Hepatocyte (in vitro differentiated cells): Measurements from ENCODE around the gene CSTF3. TPM values are rescaled to one million over a fixed set of nuclear protein-coding genes. Genes with fewer than 3 reads are reported as not detected.
A peak's percentile ranks its signal among the peaks of the same experiment; 100 is the strongest.
"Not testable (repeated sequence)": the region's sequence is repeated elsewhere in the genome, so short reads cannot be mapped to it uniquely, and the experiment has no call there.

ENCODE experiments used
- DNase-seq: peaks from one replicate; pipeline ENCODE4 v3.0.0-alpha.2; 2016; ENCODE audit warnings: low spot score
- H2AFZ ChIP-seq: fragments of 200-600 bp; sonication (generic); 2 replicates; pipeline ENCODE4 v1.6.0; 2016; ENCODE audit warnings: antibody characterized with exemption, mild to moderate bottlenecking
- H3K27ac ChIP-seq: fragments of 200-600 bp; sonication (generic); 2 replicates; pipeline ENCODE4 v1.5.1; 2016; ENCODE audit warnings: mild to moderate bottlenecking
- H3K27me3 ChIP-seq: fragments of 200-600 bp; sonication (generic); 2 replicates; pipeline ENCODE4 v1.6.1; 2016
- H3K36me3 ChIP-seq: fragments of 200-600 bp; sonication (generic); replicated peaks from 2 replicates; pipeline ENCODE4 v1.5.1; 2016; ENCODE audit warnings: low read depth; ENCODE audit not compliant: insufficient read depth
- H3K4me1 ChIP-seq: fragments of 200-600 bp; sonication (generic); 2 replicates; pipeline ENCODE4 v1.5.1; 2016; ENCODE audit warnings: mild to moderate bottlenecking, moderate library complexity; ENCODE audit not compliant: insufficient read depth
- H3K4me2 ChIP-seq: fragments of 200-600 bp; sonication (generic); 2 replicates; pipeline ENCODE4 v1.6.0; 2016
- H3K4me3 ChIP-seq: fragments of 200-600 bp; sonication (generic); 2 replicates; pipeline ENCODE4 v1.5.1; 2016; ENCODE audit warnings: mild to moderate bottlenecking
- H3K79me2 ChIP-seq: fragments of 200-600 bp; sonication (generic); 2 replicates; pipeline ENCODE4 v1.6.0; 2017; ENCODE audit warnings: mild to moderate bottlenecking
- H3K9me2 ChIP-seq: fragments of 200-600 bp; sonication (generic); replicated peaks from 2 replicates; pipeline ENCODE4 v1.6.0; 2017; ENCODE audit warnings: mild to moderate bottlenecking; ENCODE audit not compliant: insufficient read depth
- H3K9me3 ChIP-seq: fragments of 200-600 bp; sonication (generic); 2 replicates; pipeline ENCODE4 v1.5.1; 2016; ENCODE audit warnings: low read depth, mild to moderate bottlenecking
- H4K20me1 ChIP-seq: fragments of 200-600 bp; sonication (generic); 2 replicates; pipeline ENCODE4 v1.6.0; 2016; ENCODE audit warnings: mild to moderate bottlenecking; ENCODE audit not compliant: insufficient read depth, poor library complexity, severe bottlenecking
- CTCF ChIP-seq: fragments of 200-600 bp; sonication (generic); IDR thresholded peaks from 2 replicates; pipeline ENCODE4 v1.5.1; 2016; ENCODE audit warnings: antibody characterized with exemption, mild to moderate bottlenecking; ENCODE audit not compliant: poor library complexity
- EZH2 ChIP-seq: fragments of 200-600 bp; sonication (generic); IDR thresholded peaks from 2 replicates; pipeline ENCODE4 v1.6.1; 2016; ENCODE audit warnings: antibody characterized with exemption, mild to moderate bottlenecking, borderline replicate concordance
- EZH2phosphoT487 ChIP-seq: fragments of 200-600 bp; sonication (generic); IDR thresholded peaks from one replicate; pipeline ENCODE4 v1.6.1; 2018; ENCODE audit warnings: antibody characterized with exemption, mild to moderate bottlenecking, low read depth, moderate library complexity; ENCODE audit not compliant: unreplicated experiment, severe bottlenecking
- WGBS: methylation state at CpG from one replicate; pipeline ENCODE4 v1.1.6; 2016; ENCODE audit warnings: low lambda C conversion rate; ENCODE audit errors: missing lambda C conversion rate; 5-methylcytosine and 5-hydroxymethylcytosine counted together
- polyA plus RNA-seq: library from polyadenylated mRNA; unstranded; fragments of >200 nt; fragmentation: Nextera tagmentation; extraction: Ambion mirVana; gene quantifications from 2 replicates; pipeline ENCODE4 v1.2.1, GENCODE V29; 2016
- total RNA-seq: library from RNA; depleted of rRNA; stranded (reverse); fragments of >200 nt; gene quantifications from 2 replicates; pipeline ENCODE4 v1.2.3, GENCODE V29; 2014

CSTF3 gene
- total and polyA plus RNA-seq, 2 experiments from 2014 or later, result 33.0 to 35.6 TPM

GRCh38 chr11:33125025-33125424, 36.3 kb downstream of the CSTF3 start:
- Histone ChIP-seq H3K27me3 (no peaks in the 10 kb centered on the region), H2AFZ (no peak overlapping the region), H3K79me2 (no peaks in the 10 kb centered on the region), H3K4me1 (no peaks in the 10 kb centered on the region), H4K20me1 (no peaks in the 10 kb centered on the region), H3K4me3 (no peak overlapping the region), H3K36me3 (no peaks in the 10 kb centered on the region), H3K4me2 (no peak overlapping the region), H3K27ac (no peak overlapping the region), H3K9me2 (no peaks in the 10 kb centered on the region), H3K9me3 (no peaks in the 10 kb centered on the region)
- TF ChIP-seq CTCF, result no peak
- no peak for TF ChIP-seq EZH2
- no peak for TF ChIP-seq EZH2phosphoT487
- no peak for DNase-seq
- WGBS, result 98% methylated on average over 2 of the region's 2 CpGs

DNA sequence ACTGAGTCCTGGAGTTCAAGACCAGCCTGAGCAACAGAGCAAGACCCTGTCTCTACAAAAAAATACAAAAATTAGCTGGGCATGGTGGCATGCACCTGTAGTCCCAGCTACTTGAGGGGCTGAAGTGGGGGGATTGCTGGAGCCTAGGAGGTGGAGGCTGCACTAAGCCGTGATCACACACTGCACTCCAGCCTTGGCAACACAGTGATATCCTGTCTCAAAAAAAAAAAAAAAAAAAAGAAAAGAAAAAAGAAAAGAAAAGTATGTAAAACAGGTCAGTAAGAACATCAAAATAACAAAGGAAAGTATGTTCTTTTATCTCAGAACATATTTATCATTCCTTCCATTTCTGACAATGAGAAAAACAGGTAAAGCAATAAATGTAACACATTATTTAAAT, 38.6 kb downstream of the CSTF3 start:
- not testable (repeated sequence) for H3K4me1 ChIP-seq, H3K4me3 ChIP-seq, H3K9me3 ChIP-seq, H2AFZ ChIP-seq, H3K4me2 ChIP-seq, H3K79me2 ChIP-seq, H3K27ac ChIP-seq, H3K9me2 ChIP-seq, H3K27me3 ChIP-seq, DNase-seq, H3K36me3 ChIP-seq, H4K20me1 ChIP-seq
- WGBS, result 88% methylated on average over 1 of the region's 1 CpG

DNA sequence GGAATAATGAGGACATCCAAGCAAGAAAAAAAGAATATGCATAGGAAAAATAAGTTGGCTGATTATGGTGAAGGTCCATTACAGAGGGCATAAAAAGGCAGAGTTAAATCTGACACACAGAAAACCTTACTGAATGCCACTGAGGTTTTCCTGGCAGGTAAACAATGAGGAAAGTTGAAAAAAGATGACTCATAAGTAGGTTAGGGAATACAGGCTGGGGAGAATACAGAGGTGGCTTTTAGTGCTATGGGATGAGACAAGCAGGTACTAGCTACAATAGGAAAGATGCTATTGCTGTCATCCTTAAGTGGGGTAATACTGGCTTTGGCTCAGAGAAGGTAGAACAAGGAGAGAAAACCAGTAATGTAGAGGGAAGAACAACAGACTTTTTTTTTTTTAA, 44.7 kb downstream of the CSTF3 start:
- Histone ChIP-seq H3K36me3 (no peaks in the 10 kb centered on the region), H2AFZ (no peak overlapping the region), H3K27me3 (no peaks in the 10 kb centered on the region), H3K9me2 (no peaks in the 10 kb centered on the region), H3K9me3 (no peaks in the 10 kb centered on the region), H3K4me1 (no peaks in the 10 kb centered on the region), H3K4me3 (no peak overlapping the region), H3K4me2 (no peak overlapping the region), H4K20me1 (no peaks in the 10 kb centered on the region), H3K27ac (no peak overlapping the region), H3K79me2 (no peaks in the 10 kb centered on the region)
- peak; percentile 18 for DNase-seq
- TF ChIP-seq EZH2phosphoT487 (no peak), EZH2 (no peak), CTCF (no peak)

DNA sequence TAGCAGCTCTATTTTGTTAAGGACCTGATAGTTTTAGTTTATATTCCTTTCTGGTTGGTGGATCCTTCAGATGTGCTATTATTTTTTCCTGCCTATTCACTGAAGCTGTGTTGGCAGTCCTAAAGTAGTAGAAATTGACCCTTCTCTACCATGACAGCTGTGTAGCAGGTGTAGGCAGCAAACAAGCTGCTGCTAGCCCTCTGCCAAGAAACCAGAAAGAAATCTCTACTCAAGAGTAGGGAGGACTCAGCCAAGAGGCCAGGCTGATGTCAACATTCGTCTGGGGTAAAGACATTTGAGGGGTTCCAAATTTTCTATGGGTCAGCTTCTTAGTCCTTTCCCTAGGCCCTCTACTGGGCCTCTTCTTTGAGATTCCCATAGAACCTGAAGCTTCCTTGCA, 51.2 kb downstream of the CSTF3 start:
- no peak overlapping the region for H2AFZ ChIP-seq
- H3K9me2 ChIP-seq, result no peaks in the 10 kb centered on the region
- peak overlapping the region; percentile 0 for H3K27ac ChIP-seq
- 70% methylated on average over 1 of the region's 1 CpG for WGBS
- H3K4me2 ChIP-seq, result no peak overlapping the region
- no peaks in the 10 kb centered on the region for H3K36me3 ChIP-seq
- DNase-seq, result no peak
- no peaks in the 10 kb centered on the region for H4K20me1 ChIP-seq
- TF ChIP-seq CTCF, result no peak
- TF ChIP-seq EZH2phosphoT487, result no peak
- no peak for TF ChIP-seq EZH2
- no peaks in the 10 kb centered on the region for H3K9me3 ChIP-seq
- no peaks in the 10 kb centered on the region for H3K4me1 ChIP-seq
- no peaks in the 10 kb centered on the region for H3K79me2 ChIP-seq
- no peaks in the 10 kb centered on the region for H3K27me3 ChIP-seq
- no peak overlapping the region for H3K4me3 ChIP-seq
